ENCODE data around the gene DYNAP. TPM values are rescaled to one million over a fixed set of nuclear protein-coding genes. Genes with fewer than 3 reads are reported as not detected.

DYNAP gene
- not detected for total RNA-seq

GRCh38 chr18:54590945-54591344 lies at the start of gene DYNAP:
DYNAP (plus strand) TSS chr18:54591245; CDS start chr18:54591283, 38 bp downstream.
- Histone ChIP-seq H3K36me3 (no peaks in the 10 kb centered on the region), H3K4me1 (no peaks in the 10 kb centered on the region), H3K27me3 (no peaks in the 10 kb centered on the region), H3K9me3 (no peaks in the 10 kb centered on the region), H3K27ac (no peak within 1 kb of the TSS), H3K4me3 (no peak within 1 kb of the TSS)
- TF ChIP-seq CTCF (IDR thresholded peaks at IDR 0.05), result no peak
- DNase-seq (ENCODE audit: low spot score), result no peak

GRCh38 chr18:54551590-54551989 lies 39.5 kb upstream of the DYNAP start:
- H3K27ac ChIP-seq, result no peak overlapping the region
- no peaks in the 10 kb centered on the region for H3K27me3 ChIP-seq
- no peaks in the 10 kb centered on the region for H3K36me3 ChIP-seq
- no peaks in the 10 kb centered on the region for H3K9me3 ChIP-seq
- H3K4me1 ChIP-seq, result no peaks in the 10 kb centered on the region
- TF ChIP-seq CTCF (IDR thresholded peaks at IDR 0.05), result no peak
- no peak overlapping the region for H3K4me3 ChIP-seq
- no peak for DNase-seq (ENCODE audit: low spot score)

- Histone ChIP-seq H3K4me1 (no peaks in the 10 kb centered on the region), H3K27me3 (no peaks in the 10 kb centered on the region), H3K4me3 (no peak overlapping the region), H3K36me3 (no peaks in the 10 kb centered on the region), H3K27ac (no peak overlapping the region), H3K9me3 (no peaks in the 10 kb centered on the region)
- DNase-seq (ENCODE audit: low spot score), result no peak
- no peak for TF ChIP-seq CTCF (IDR thresholded peaks at IDR 0.05)
These were observed 35.8 kb upstream of the DYNAP start for GRCh38 chr18:54555286-54555685.

- H3K9me3 ChIP-seq, result no peaks in the 10 kb centered on the region
- H3K36me3 ChIP-seq, result no peaks in the 10 kb centered on the region
- H3K4me3 ChIP-seq, result no peak overlapping the region
- H3K4me1 ChIP-seq, result no peaks in the 10 kb centered on the region
- no peaks in the 10 kb centered on the region for H3K27me3 ChIP-seq
- no peak for DNase-seq (ENCODE audit: low spot score)
- no peak overlapping the region for H3K27ac ChIP-seq
- no peak for TF ChIP-seq CTCF (IDR thresholded peaks at IDR 0.05)
These were observed 35.0 kb upstream of the DYNAP start for GRCh38 chr18:54555996-54556395.

- Histone ChIP-seq H3K9me3 (no peaks in the 10 kb centered on the region), H3K4me3 (no peak overlapping the region), H3K27me3 (no peaks in the 10 kb centered on the region), H3K36me3 (no peaks in the 10 kb centered on the region), H3K4me1 (no peaks in the 10 kb centered on the region), H3K27ac (no peak overlapping the region)
- no peak for DNase-seq (ENCODE audit: low spot score)
- no peak for TF ChIP-seq CTCF (IDR thresholded peaks at IDR 0.05)
These were observed 33.1 kb upstream of the DYNAP start for GRCh38 chr18:54557958-54558357.
